Ishikawa (cell line): Measurements from ENCODE around the gene DNMT3A.

Experiments
- CEBPB ChIP-seq: IDR thresholded peaks from 2 replicates; pipeline ENCODE4 v1.6.1; 2012
- CREB1 ChIP-seq: IDR thresholded peaks from 2 replicates; pipeline ENCODE4 v1.6.1; 2012; ENCODE audit warnings: low read depth
- EGR1 ChIP-seq: IDR thresholded peaks from 2 replicates; pipeline ENCODE4 v1.6.1; 2012
- EP300 ChIP-seq: IDR thresholded peaks from 2 replicates; pipeline ENCODE4 v1.6.1; 2012; ENCODE audit warnings: borderline replicate concordance
- FOXM1 ChIP-seq: IDR thresholded peaks from 2 replicates; pipeline ENCODE4 v1.6.1; 2012; ENCODE audit warnings: low read depth, borderline replicate concordance
- RAD21 ChIP-seq: IDR thresholded peaks from 2 replicates; pipeline ENCODE4 v1.6.1; 2012; ENCODE audit warnings: low read depth
- TEAD4 ChIP-seq: IDR thresholded peaks from 2 replicates; pipeline ENCODE4 v1.6.1; 2012
- TF ChIP-seq, protein P1 (sequence below): IDR thresholded peaks from 2 replicates; pipeline ENCODE4 v1.6.1; 2012; ENCODE audit warnings: low read depth, mild to moderate bottlenecking
- TF ChIP-seq, protein P2 (sequence below): IDR thresholded peaks from 2 replicates; pipeline ENCODE4 v1.6.1; 2012
- TF ChIP-seq, protein P3 (sequence below): IDR thresholded peaks from 2 replicates; pipeline ENCODE4 v1.6.1; 2012

DNA sequence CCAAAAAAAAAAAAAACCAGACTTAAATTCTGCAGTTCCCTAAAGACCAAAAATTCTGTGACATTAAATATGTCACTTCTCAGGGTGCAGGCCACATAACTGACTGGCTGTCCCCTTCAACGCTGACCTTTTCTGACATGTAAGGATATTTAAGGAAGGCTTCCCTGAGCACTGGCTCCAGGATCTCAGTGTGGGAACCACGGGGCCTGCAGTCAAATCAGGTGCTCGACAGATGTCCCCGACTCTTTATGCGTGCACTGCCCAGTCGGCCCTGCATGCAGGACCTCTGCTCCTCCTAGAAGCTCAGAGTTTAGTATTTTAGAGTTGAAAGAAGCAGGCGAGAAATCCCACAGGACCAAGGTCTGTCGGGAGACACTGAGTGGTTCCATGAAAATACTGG lies 104.0 kb downstream of the DNMT3A start:
- TF ChIP-seq, protein P1, sequence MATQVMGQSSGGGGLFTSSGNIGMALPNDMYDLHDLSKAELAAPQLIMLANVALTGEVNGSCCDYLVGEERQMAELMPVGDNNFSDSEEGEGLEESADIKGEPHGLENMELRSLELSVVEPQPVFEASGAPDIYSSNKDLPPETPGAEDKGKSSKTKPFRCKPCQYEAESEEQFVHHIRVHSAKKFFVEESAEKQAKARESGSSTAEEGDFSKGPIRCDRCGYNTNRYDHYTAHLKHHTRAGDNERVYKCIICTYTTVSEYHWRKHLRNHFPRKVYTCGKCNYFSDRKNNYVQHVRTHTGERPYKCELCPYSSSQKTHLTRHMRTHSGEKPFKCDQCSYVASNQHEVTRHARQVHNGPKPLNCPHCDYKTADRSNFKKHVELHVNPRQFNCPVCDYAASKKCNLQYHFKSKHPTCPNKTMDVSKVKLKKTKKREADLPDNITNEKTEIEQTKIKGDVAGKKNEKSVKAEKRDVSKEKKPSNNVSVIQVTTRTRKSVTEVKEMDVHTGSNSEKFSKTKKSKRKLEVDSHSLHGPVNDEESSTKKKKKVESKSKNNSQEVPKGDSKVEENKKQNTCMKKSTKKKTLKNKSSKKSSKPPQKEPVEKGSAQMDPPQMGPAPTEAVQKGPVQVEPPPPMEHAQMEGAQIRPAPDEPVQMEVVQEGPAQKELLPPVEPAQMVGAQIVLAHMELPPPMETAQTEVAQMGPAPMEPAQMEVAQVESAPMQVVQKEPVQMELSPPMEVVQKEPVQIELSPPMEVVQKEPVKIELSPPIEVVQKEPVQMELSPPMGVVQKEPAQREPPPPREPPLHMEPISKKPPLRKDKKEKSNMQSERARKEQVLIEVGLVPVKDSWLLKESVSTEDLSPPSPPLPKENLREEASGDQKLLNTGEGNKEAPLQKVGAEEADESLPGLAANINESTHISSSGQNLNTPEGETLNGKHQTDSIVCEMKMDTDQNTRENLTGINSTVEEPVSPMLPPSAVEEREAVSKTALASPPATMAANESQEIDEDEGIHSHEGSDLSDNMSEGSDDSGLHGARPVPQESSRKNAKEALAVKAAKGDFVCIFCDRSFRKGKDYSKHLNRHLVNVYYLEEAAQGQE = no peak
- TF ChIP-seq, protein P2, sequence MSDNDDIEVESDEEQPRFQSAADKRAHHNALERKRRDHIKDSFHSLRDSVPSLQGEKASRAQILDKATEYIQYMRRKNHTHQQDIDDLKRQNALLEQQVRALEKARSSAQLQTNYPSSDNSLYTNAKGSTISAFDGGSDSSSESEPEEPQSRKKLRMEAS = no peak
- TF ChIP-seq CEBPB (no peak), RAD21 (no peak), TEAD4 (no peak), CREB1 (no peak), FOXM1 (no peak), EGR1 (no peak), EP300 (no peak)
- TF ChIP-seq, protein P3, sequence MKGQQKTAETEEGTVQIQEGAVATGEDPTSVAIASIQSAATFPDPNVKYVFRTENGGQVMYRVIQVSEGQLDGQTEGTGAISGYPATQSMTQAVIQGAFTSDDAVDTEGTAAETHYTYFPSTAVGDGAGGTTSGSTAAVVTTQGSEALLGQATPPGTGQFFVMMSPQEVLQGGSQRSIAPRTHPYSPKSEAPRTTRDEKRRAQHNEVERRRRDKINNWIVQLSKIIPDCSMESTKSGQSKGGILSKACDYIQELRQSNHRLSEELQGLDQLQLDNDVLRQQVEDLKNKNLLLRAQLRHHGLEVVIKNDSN = no peak
